HL-60 (cell line): ENCODE results near the gene ARHGAP20.

Source experiments
- GABPA ChIP-seq: IDR thresholded peaks from 2 replicates; pipeline ENCODE4 v1.6.1; 2012; ENCODE audit warnings: low read depth
- TF ChIP-seq, protein P1 (sequence below): IDR thresholded peaks from one replicate; pipeline ENCODE4 v1.5.1; 2011; ENCODE audit warnings: low read length, control low read depth, inconsistent platforms; ENCODE audit not compliant: insufficient read depth
- TF ChIP-seq, protein P2 (sequence below): IDR thresholded peaks from 2 replicates; pipeline ENCODE4 v1.6.1; 2012; ENCODE audit warnings: low read depth; ENCODE audit not compliant: insufficient replicate concordance

DNA sequence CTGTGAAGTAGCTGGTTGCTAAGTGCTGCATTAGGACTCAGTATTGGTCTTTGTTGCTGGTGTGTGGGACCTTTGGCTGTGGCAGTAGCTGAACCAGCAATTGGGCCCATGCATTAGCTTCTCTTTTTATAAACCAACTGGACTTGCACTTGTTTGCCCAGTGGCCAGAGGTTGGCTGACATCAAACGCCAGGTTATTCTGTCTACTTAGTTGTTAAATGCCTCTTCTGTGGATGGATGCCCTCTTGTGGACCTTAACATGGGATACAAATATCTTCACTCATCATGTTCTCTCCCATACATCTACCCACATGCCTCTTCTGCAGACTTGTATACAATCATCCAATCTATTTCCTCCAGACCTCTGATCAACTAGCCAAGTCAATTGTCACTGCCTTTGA, 26.4 kb upstream of the ARHGAP20 start:
- TF ChIP-seq, protein P1, sequence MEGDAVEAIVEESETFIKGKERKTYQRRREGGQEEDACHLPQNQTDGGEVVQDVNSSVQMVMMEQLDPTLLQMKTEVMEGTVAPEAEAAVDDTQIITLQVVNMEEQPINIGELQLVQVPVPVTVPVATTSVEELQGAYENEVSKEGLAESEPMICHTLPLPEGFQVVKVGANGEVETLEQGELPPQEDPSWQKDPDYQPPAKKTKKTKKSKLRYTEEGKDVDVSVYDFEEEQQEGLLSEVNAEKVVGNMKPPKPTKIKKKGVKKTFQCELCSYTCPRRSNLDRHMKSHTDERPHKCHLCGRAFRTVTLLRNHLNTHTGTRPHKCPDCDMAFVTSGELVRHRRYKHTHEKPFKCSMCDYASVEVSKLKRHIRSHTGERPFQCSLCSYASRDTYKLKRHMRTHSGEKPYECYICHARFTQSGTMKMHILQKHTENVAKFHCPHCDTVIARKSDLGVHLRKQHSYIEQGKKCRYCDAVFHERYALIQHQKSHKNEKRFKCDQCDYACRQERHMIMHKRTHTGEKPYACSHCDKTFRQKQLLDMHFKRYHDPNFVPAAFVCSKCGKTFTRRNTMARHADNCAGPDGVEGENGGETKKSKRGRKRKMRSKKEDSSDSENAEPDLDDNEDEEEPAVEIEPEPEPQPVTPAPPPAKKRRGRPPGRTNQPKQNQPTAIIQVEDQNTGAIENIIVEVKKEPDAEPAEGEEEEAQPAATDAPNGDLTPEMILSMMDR: no peak
- TF ChIP-seq, protein P2, sequence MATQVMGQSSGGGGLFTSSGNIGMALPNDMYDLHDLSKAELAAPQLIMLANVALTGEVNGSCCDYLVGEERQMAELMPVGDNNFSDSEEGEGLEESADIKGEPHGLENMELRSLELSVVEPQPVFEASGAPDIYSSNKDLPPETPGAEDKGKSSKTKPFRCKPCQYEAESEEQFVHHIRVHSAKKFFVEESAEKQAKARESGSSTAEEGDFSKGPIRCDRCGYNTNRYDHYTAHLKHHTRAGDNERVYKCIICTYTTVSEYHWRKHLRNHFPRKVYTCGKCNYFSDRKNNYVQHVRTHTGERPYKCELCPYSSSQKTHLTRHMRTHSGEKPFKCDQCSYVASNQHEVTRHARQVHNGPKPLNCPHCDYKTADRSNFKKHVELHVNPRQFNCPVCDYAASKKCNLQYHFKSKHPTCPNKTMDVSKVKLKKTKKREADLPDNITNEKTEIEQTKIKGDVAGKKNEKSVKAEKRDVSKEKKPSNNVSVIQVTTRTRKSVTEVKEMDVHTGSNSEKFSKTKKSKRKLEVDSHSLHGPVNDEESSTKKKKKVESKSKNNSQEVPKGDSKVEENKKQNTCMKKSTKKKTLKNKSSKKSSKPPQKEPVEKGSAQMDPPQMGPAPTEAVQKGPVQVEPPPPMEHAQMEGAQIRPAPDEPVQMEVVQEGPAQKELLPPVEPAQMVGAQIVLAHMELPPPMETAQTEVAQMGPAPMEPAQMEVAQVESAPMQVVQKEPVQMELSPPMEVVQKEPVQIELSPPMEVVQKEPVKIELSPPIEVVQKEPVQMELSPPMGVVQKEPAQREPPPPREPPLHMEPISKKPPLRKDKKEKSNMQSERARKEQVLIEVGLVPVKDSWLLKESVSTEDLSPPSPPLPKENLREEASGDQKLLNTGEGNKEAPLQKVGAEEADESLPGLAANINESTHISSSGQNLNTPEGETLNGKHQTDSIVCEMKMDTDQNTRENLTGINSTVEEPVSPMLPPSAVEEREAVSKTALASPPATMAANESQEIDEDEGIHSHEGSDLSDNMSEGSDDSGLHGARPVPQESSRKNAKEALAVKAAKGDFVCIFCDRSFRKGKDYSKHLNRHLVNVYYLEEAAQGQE: no peak
- TF ChIP-seq GABPA: no peak
